HG02981 (cell line): Measurements from ENCODE around the gene PCDHB6.
"Not testable (repeated sequence)": the region's sequence is repeated elsewhere in the genome, so short reads cannot be mapped to it uniquely, and the experiment has no call there.

Source experiments
- ATAC-seq: cut with Tn5 transposase; IDR thresholded peaks from one replicate; pipeline ENCODE4 v1.9.1; 2021; ENCODE audit warnings: mild to moderate bottlenecking, moderate library complexity; ENCODE audit not compliant: unreplicated experiment

The PCDHB6 gene

DNA sequence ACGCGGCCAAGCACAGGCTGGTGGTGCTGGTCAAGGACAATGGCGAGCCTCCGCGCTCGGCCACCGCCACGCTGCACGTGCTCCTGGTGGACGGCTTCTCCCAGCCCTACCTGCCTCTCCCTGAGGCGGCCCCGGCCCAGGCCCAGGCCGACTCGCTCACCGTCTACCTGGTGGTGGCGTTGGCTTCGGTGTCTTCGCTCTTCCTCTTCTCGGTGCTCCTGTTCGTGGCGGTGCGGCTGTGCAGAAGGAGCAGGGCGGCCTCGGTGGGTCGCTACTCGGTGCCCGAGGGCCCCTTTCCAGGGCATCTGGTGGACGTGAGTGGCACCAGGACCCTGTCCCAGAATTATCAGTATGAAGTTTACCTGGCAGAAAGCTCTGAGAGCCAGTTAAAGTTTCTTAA lies 8.0 kb downstream of the PCDHB6 start:
- ATAC-seq = not testable (repeated sequence)

DNA sequence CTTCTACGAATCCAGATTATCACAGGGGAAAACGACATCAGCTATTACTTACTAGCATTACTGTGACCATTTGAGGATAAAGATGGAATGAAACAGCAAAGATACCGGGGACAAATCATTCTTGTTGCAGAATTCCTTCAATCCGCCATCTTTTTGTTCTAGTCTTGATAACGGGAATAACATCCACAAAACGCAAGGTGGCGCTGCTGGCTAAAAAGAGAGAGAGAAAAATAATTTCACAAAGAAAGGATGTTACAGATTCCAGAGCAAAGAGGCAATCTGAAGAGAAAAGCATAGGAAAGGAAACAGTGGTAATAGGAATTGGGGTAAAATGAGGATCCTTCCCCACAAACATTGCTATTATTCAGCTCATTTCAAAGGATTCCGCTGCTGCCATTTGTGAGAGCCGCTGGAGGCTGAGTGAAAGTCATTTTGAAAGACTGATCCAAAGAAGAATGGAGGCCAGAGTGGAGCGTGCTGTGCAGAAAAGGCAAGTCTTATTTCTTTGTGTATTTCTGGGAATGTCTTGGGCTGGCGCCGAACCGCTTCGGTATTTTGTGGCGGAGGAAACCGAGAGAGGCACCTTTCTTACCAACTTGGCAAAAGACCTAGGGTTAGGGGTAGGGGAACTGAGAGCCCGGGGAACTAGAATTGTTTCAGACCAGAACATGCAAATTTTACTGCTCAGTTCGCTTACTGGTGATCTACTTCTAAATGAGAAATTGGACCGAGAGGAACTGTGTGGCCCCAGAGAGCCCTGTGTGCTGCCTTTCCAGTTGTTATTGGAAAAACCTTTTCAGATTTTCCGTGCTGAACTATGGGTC lies 22.7 kb downstream of the PCDHB6 start, which contains the start of gene PCDHB7:
TSS of gene PCDHB7 (plus strand) at position 264 of the 824 bp plus-strand sequence. CDS start at position 456, 192 bp downstream.
- no peak for ATAC-seq

DNA sequence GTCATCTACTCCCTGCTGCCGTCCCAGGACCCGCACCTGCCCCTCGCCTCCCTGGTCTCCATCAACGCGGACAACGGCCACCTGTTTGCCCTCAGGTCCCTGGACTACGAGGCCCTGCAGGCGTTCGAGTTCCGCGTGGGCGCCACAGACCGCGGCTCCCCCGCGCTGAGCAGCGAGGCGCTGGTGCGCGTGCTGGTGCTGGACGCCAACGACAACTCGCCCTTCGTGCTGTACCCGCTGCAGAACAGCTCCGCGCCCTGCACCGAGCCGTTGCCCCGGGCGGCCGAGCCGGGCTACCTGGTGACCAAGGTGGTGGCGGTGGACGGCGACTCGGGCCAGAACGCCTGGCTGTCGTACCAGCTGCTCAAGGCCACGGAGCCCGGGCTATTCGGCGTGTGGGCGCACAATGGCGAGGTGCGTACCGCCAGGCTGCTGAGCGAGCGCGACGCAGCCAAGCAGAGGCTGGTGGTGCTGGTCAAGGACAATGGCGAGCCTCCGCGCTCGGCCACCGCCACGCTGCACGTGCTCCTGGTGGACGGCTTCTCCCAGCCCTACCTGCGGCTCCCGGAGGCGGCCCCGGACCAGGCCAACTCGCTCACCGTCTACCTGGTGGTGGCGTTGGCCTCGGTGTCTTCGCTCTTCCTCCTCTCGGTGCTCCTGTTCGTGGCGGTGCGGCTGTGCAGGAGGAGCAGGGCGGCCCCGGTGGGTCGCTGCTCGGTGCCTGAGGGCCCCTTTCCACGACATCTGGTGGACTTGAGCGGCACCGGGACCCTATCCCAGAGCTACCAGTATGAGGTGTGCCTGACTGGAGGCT lies 24.6 kb downstream of the PCDHB6 start:
- not testable (repeated sequence) for ATAC-seq

DNA sequence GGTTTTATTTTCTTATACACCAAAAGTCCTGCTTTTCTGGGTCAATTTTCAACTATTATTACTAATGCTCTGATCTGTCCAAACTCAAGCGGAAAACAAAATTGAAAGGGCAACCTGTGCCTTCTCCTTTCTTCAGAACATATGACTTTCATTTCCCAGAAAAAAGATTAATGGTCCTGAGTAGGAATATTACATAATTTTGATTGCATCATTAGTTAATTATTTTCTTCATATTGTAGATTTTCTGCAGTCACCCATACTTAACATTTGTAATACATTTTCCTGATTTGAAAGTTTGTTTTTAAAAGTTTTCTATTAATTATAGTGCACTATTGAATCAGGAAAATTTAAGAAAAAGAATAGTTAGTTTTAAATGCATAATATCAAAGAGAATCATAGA lies 26.1 kb downstream of the PCDHB6 start:
- no peak for ATAC-seq

DNA sequence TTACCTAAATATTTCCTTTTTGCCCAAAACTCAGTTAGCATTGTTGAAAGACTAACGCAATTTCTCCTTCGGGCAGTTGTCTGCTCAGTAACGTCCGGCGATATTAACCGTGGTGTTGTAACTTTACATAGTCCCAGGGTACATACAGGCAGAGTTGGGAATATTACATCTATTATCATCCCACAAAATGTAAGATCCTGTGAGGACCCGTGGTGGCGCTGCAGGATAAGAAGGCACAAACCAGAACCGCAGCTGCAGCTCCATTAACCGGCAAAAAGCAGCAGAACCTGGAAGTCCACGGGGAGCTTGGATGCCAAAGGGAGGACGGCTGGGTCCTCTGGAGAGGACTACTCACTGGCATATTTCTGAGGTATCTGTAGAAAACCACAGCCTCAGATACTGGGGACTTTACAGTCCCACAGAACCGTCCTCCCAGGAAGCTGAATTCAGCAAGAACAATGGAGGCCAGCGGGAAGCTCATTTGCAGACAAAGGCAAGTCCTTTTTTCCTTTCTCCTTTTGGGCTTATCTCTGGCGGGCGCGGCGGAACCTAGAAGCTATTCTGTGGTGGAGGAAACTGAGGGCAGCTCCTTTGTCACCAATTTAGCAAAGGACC lies 27.8 kb downstream of the PCDHB6 start, which contains the start of gene PCDHB8:
TSS of gene PCDHB8 (plus strand) at position 214 of the 615 bp plus-strand sequence. CDS start at position 459, 245 bp downstream.
- not testable (repeated sequence) for ATAC-seq

DNA sequence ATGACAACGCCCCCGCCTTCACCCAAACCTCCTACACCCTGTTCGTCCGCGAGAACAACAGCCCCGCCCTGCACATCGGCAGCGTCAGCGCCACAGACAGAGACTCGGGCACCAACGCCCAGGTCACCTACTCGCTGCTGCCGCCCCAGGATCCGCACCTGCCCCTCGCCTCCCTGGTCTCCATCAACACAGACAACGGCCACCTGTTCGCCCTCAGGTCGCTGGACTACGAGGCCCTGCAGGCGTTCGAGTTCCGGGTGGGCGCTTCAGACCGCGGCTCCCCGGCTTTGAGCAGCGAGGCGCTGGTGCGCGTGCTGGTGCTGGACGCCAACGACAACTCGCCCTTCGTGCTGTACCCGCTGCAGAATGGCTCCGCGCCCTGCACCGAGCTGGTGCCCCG lies 29.5 kb downstream of the PCDHB6 start:
- not testable (repeated sequence) for ATAC-seq

DNA sequence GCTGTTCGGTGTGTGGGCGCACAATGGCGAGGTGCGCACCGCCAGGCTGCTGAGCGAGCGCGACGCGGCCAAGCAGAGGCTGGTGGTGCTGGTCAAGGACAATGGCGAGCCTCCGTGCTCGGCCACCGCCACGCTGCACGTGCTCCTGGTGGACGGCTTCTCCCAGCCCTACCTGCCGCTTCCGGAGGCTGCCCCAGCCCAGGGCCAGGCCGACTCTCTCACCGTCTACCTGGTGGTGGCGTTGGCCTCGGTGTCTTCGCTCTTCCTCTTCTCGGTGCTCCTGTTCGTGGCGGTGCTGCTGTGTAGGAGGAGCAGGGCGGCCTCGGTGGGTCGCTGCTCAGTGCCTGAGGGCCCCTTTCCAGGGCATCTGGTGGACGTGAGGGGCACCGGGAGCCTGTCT lies 30.0 kb downstream of the PCDHB6 start:
- ATAC-seq = not testable (repeated sequence)

DNA sequence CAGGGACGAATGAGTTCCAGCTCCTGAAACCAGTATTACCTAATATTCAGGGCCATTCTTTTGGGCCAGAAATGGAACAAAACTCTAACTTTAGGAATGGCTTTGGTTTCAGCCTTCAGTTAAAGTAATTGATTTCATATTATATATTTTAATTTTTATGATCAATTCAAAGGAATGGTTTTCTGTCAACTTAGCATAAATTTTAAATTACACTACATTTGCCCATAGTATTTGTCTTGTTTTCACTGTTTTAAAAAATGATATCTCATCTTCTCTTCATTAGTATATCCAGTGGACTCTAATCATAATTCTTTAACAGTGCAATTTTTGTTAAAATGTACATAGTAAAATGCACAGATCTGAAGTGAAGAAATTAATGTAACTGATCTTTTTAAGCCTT lies 30.5 kb downstream of the PCDHB6 start:
- ATAC-seq = no peak

DNA sequence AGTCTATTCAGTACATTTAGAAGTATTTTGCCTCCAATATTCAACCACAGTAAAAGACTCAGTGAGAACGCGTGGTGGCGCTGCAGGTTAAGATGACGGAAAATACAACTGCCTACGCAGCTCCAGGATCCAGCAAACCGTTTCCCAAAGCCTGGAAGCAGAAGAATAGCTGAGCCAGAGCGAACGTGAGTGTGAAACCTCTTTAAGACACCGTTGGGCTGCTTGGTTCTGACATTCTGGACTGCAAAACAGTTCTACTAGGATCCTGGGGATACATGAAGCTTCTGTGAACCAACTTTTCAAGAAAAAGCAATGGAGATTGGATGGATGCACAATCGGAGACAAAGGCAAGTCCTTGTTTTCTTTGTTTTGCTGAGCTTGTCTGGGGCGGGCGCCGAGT lies 32.4 kb downstream of the PCDHB6 start, which contains the start of gene PCDHB16:
TSS of gene PCDHB16 (plus strand) at position 140 of the 400 bp plus-strand sequence. CDS start at position 313, 173 bp downstream.
- no peak for ATAC-seq

DNA sequence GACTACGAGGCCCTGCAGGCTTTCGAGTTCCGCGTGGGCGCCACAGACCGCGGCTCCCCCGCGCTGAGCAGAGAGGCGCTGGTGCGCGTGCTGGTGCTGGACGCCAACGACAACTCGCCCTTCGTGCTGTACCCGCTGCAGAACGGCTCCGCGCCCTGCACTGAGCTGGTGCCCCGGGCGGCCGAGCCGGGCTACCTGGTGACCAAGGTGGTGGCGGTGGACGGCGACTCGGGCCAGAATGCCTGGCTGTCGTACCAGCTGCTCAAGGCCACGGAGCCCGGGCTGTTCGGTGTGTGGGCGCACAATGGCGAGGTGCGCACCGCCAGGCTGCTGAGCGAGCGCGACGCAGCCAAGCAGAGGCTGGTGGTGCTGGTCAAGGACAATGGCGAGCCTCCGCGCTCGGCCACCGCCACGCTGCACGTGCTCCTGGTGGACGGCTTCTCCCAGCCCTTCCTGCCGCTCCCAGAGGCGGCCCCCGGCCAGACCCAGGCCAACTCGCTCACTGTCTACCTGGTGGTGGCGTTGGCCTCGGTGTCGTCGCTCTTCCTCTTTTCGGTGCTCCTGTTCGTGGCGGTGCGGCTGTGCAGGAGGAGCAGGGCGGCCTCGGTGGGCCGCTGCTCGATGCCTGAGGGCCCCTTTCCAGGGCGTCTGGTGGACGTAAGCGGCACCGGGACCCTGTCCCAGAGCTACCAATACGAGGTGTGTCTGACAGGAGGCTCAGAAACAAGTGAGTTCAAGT lies 34.4 kb downstream of the PCDHB6 start:
- ATAC-seq = not testable (repeated sequence)

DNA sequence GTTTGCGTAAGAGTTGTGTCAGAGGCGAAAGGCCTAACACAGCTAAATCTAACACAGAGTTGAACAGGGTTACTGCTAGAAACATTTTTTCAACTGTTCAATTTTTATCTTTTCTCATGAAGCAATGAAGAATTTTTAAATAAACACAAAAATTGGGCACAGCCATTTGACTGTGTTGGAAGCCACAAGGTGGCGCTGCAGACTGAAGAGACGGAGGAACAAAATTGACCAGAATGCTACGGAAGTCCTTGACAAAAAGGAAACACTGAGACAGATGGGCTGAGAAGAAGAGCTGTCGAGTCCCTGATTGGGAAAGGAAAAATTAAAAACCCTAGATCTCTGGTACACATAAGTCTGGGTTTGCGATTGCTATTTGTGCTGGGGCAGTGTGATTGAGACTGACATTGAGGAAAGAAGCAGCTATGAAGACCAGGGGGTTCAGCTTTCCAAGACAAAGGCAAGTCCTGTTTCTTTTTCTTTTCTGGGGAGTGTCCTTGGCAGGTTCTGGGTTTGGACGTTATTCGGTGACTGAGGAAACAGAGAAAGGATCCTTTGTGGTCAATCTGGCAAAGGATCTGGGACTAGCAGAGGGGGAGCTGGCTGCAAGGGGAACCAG lies 37.1 kb downstream of the PCDHB6 start, which contains the start of gene PCDHB9:
TSS of gene PCDHB9 (plus strand) at position 265 of the 616 bp plus-strand sequence. CDS start at position 423, 158 bp downstream.
- ATAC-seq = no peak

DNA sequence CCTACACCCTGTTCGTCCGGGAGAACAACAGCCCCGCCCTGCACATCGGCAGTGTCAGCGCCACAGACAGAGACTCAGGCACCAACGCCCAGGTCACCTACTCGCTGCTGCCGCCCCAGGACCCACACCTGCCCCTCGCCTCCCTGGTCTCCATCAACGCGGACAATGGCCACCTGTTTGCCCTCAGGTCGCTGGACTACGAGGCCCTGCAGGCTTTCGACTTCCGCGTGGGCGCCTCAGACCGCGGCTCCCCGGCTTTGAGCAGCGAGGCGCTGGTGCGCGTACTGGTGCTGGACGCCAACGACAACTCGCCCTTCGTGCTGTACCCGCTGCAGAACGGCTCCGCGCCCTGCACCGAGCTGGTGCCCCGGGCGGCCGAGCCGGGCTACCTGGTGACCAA lies 38.8 kb downstream of the PCDHB6 start:
- not testable (repeated sequence) for ATAC-seq

DNA sequence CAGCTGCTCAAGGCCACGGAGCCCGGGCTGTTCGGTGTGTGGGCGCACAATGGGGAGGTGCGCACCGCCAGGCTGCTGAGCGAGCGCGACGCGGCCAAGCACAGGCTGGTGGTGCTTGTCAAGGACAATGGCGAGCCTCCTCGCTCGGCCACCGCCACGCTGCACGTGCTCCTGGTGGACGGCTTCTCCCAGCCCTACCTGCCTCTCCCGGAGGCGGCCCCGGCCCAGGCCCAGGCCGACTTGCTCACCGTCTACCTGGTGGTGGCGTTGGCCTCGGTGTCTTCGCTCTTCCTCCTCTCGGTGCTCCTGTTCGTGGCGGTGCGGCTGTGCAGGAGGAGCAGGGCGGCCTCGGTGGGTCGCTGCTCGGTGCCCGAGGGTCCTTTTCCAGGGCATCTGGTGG lies 39.3 kb downstream of the PCDHB6 start:
- not testable (repeated sequence) for ATAC-seq

DNA sequence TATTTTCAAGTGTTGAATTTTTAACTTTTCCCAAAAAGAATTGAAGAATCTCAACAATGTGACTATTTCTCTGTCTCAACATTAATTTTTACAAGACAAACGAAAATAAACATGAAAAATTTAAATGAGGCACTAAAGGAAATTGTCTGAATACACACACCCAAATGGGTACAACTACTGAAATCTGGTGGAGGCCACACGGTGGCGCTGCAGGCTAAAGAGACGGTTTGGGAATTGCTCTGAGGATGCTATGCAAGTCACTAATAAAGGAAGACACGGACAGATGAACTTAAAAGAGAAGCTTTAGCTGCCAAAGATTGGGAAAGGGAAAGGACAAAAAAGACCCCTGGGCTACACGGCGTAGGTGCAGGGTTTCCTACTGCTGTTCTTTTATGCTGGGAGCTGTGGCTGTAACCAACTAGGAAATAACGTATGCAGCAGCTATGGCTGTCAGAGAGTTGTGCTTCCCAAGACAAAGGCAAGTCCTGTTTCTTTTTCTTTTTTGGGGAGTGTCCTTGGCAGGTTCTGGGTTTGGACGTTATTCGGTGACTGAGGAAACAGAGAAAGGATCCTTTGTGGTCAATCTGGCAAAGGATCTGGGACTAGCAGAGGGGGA lies 42.4 kb downstream of the PCDHB6 start, which contains the start of gene PCDHB10:
TSS of gene PCDHB10 (plus strand) at position 244 of the 616 bp plus-strand sequence. CDS start at position 444, 200 bp downstream.
- no peak for ATAC-seq

DNA sequence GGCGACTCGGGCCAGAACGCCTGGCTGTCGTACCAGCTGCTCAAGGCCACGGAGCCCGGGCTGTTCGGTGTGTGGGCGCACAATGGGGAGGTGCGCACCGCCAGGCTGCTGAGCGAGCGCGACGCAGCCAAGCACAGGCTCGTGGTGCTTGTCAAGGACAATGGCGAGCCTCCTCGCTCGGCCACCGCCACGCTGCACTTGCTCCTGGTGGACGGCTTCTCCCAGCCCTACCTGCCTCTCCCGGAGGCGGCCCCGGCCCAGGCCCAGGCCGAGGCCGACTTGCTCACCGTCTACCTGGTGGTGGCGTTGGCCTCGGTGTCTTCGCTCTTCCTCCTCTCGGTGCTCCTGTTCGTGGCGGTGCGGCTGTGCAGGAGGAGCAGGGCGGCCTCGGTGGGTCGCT lies 44.5 kb downstream of the PCDHB6 start:
- not testable (repeated sequence) for ATAC-seq

DNA sequence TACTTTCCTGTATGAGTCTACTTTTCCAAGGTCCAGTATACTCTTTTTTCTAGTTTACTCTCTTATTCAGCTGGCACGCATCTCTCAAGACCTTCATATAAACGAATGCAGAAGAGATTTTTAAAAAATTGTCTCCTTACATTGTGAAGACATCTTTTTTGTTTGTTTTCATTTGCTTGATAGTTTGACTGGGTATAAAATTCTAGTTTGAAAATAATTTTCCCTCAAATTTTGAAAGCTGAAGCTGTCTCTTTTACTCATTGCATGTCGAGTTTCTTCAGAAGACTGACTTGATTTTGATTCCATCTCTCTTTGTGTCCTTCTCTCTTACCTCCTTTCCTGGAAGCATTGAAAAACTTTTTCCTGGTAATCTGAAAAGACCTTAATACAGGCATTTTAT lies 46.5 kb downstream of the PCDHB6 start:
- ATAC-seq = no peak

DNA sequence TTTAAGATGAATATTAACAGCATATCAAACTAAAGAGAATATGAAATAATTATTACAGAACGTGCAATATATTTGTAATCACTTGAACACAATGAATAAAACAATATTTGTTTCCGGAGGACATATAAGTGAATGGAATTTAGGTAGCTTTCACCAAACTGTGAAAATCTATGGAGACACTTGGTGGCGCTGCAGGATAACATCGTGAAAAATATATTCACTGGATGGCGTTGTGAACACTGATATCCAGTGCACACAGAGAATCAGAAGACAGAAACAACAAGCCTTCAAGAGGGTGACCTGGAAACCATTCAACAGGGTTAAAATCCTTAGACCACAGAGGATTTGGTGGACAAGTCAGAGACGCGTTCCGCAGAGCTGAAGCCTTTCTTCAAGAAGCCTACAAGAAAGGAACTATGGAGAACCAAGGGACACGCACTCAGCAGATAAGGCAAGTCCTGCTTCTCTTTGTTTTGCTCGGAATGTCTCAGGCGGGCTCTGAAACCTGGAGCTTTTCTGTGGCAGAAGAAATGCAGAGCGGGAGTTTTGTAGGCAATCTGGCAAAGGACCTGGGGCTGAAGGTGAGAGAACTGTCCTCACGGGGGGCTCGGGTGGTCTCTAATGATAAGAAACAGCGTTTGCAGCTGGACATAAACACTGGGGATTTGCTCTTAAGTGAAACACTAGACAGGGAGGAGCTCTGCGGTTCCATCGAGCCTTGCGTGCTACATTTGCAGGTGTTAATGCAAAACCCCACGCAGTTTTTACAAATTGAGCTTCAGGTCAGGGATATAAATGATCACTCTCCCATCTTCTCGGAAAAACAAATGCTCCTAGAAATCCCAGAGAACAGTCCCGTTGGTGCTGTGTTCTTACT lies 49.7 kb downstream of the PCDHB6 start, which contains the start of gene PCDHB11:
TSS of gene PCDHB11 (plus strand) at position 269 of the 877 bp plus-strand sequence. CDS start at position 417, 148 bp downstream.
- no peak for ATAC-seq

DNA sequence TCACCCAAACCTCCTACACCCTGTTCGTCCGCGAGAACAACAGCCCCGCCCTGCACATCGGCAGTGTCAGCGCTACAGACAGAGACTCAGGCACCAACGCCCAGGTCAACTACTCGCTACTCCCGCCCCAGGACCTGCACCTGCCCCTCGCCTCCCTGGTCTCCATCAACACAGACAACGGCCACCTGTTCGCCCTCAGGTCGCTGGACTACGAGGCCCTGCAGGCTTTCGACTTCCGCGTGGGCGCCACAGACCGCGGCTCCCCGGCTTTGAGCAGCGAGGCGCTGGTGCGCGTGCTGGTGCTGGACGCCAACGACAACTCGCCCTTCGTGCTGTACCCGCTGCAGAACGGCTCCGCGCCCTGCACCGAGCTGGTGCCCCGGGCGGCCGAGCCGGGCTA lies 51.3 kb downstream of the PCDHB6 start:
- ATAC-seq = not testable (repeated sequence)
